ENCODE results near the gene STK33.

Gene STK33

DNA sequence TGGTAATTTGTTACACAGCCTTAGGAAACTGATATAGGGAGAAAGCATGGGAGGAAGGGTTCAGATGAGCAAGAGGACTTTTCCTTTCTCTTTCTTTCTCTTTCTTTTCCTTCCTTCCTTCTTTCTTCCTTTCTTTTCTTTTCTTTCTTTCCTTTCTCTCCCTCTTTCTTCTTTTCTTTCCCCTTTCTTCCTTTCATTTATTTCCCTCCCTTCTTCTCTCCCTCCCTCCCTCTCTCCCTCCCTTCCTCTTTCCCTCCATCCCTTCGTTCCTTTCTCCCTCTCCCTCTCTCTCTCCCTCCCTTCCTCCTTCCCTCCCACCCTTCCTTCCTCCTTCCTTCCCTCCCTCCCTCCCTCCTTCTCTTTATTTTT lies 222.5 kb downstream of the STK33 start:
- Histone ChIP-seq H3K9me3 (no peaks in the 10 kb centered on the region), H3K27ac (no peak overlapping the region), H3K27me3 (peaks cover 0 to 4% of the 10 kb centered on the region in 2 donors), H3K4me3 (no peak overlapping the region), H3K36me3 (no peaks in the 10 kb centered on the region), H3K4me1 (no peaks in the 10 kb centered on the region)
- no peak for TF ChIP-seq CTCF (IDR thresholded peaks at IDR 0.05)
- intact Hi-C loops (cut with DNase I; ENCODE audit: low total_unique reads), result no loop called here
- DNase-seq, result no peak

GRCh38 chr11:8370812-8371515 lies 223.1 kb downstream of the STK33 start:
- Histone ChIP-seq H3K27ac (no peak overlapping the region), H3K27me3 (peaks cover 0 to 2% of the 10 kb centered on the region in 2 donors), H3K36me3 (no peaks in the 10 kb centered on the region), H3K4me1 (no peaks in the 10 kb centered on the region), H3K9me3 (no peaks in the 10 kb centered on the region), H3K4me3 (no peak overlapping the region)
- TF ChIP-seq CTCF (IDR thresholded peaks at IDR 0.05), result no peak
- intact Hi-C loops (cut with DNase I; ENCODE audit: low total_unique reads), result no loop called here
- peak in 1 of 2 donors; percentile 31 for DNase-seq

DNA sequence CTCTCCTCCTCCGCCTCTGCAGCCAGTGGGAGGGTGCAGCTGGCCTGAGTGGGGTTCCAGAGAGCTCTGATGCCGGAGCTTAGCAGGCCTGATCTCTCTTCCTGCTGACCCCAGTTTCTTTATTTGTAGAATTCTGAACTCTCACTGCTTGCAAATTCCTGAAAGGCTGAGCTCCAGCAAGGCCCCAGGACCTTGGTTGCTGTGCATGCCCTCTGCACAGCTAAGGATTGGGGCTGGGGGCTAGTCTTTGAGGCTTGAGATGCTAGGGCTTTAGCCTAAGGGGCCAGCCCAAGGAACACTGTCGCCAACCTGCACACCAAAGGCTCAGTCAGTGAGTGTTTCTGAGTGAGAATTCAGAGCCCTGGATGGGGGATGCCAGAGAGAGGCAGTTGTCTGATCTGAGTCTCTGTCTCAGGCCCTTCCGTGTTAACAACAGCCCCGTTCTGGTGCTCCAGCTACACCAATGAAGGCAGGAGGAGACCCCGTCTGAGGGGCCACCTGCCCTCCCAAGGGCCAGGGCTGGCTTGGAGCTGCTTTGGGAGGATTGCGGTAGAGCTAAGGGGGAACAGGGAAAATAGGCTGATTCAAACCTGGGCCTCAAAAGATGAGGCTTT lies 224.3 kb downstream of the STK33 start:
- Histone ChIP-seq H3K4me3 (no peak overlapping the region), H3K27ac (no peak overlapping the region), H3K36me3 (no peaks in the 10 kb centered on the region), H3K9me3 (no peaks in the 10 kb centered on the region), H3K27me3 (no peaks in the 10 kb centered on the region), H3K4me1 (no peaks in the 10 kb centered on the region)
- peak; percentile 2 to 53 for DNase-seq
- intact Hi-C loops (cut with DNase I; ENCODE audit: low total_unique reads), result no loop called here
- TF ChIP-seq CTCF (IDR thresholded peaks at IDR 0.05), result no peak

GRCh38 chr11:8368772-8369171 lies 225.3 kb downstream of the STK33 start:
- intact Hi-C loops (cut with DNase I; ENCODE audit: low total_unique reads), result no loop called here
- Histone ChIP-seq H3K4me1 (no peaks in the 10 kb centered on the region), H3K27me3 (no peaks in the 10 kb centered on the region), H3K4me3 (no peak overlapping the region), H3K36me3 (no peaks in the 10 kb centered on the region), H3K27ac (no peak overlapping the region), H3K9me3 (no peaks in the 10 kb centered on the region)
- TF ChIP-seq CTCF (IDR thresholded peaks at IDR 0.05), result no peak
- peak in 1 of 2 donors; percentile 12 for DNase-seq

GRCh38 chr11:8368194-8368593 lies 225.8 kb downstream of the STK33 start:
- Histone ChIP-seq H3K27me3 (no peaks in the 10 kb centered on the region), H3K9me3 (no peaks in the 10 kb centered on the region), H3K27ac (no peak overlapping the region), H3K4me3 (no peak overlapping the region), H3K36me3 (no peaks in the 10 kb centered on the region), H3K4me1 (no peaks in the 10 kb centered on the region)
- no peak for DNase-seq
- TF ChIP-seq CTCF (IDR thresholded peaks at IDR 0.05), result no peak
- intact Hi-C loops (cut with DNase I; ENCODE audit: low total_unique reads), result no loop called here

Data from tibial artery (tissue), 4 donors.